GM12874 (cell line): Measurements from ENCODE around the gene PLA2G4B.

Source experiments
- CTCF ChIP-seq: IDR thresholded peaks from 2 replicates; pipeline ENCODE4 v1.5.1; 2011; ENCODE audit warnings: low read depth, mild to moderate bottlenecking, control low read depth, low read length, moderate library complexity; ENCODE audit not compliant: insufficient read depth

Gene PLA2G4B

GRCh38 chr15:41839781-41840491 is 1.3 kb downstream of the PLA2G4B start:
- no peak for TF ChIP-seq CTCF

GRCh38 chr15:41840673-41841072 is 2.0 kb downstream of the PLA2G4B start:
- TF ChIP-seq CTCF = no peak

- TF ChIP-seq CTCF = no peak
These were observed 2.5 kb downstream of the PLA2G4B start for GRCh38 chr15:41841131-41841530.

GRCh38 chr15:41842229-41842628 is 3.6 kb downstream of the PLA2G4B start:
- TF ChIP-seq CTCF = no peak

- TF ChIP-seq CTCF = no peak
These were observed 4.9 kb downstream of the PLA2G4B start for GRCh38 chr15:41843571-41843970.

GRCh38 chr15:41844814-41845213 is 6.2 kb downstream of the PLA2G4B start:
- TF ChIP-seq CTCF = no peak

- no peak for TF ChIP-seq CTCF
These were observed 8.6 kb downstream of the PLA2G4B start for GRCh38 chr15:41847206-41847605.
